Neural progenitor cell (in vitro differentiated cells): ENCODE measurements around the gene KCNH5.

Experiments used
- CTCF ChIP-seq: fragments of 200-600 bp; sonication (generic); IDR thresholded peaks from 2 replicates; pipeline ENCODE4 v1.5.1; 2017; ENCODE audit warnings: antibody characterized with exemption, mild to moderate bottlenecking
- EZH2 ChIP-seq: fragments of 200-600 bp; sonication (generic); IDR thresholded peaks from 2 replicates; pipeline ENCODE4 v1.6.1; 2017; ENCODE audit warnings: antibody characterized with exemption, mild to moderate bottlenecking, moderate library complexity
- EZH2phosphoT487 ChIP-seq: fragments of 200-600 bp; sonication (generic); IDR thresholded peaks from 2 replicates; pipeline ENCODE4 v1.6.1; 2017; ENCODE audit warnings: antibody characterized with exemption

- no peak for TF ChIP-seq CTCF
- TF ChIP-seq EZH2: no peak
- TF ChIP-seq EZH2phosphoT487: no peak
These were observed 269.0 kb downstream of the KCNH5 start for GRCh38 chr14:62776300-62776699.
